Neural cell (in vitro differentiated cells): Measurements from ENCODE around the gene GUCY1A2. TPM values are rescaled to one million over a fixed set of nuclear protein-coding genes. Genes with fewer than 3 reads are reported as not detected.

ENCODE experiments used
- H2AFZ ChIP-seq: fragments of 200-600, 300-800 bp; sonication (generic), shearing (Covaris generic); 2 replicates; pipeline ENCODE4 v1.6.0; 2014; ENCODE audit warnings: low read depth, mild to moderate bottlenecking, antibody characterized with exemption, low read length, moderate library complexity
- H3F3A ChIP-seq: fragments of 200-600 bp; shearing (Covaris generic); 2 replicates; pipeline ENCODE4 v1.6.1; 2016; ENCODE audit warnings: mild to moderate bottlenecking, moderate library complexity, mixed read lengths, antibody characterized with exemption, low read length; ENCODE audit not compliant: insufficient read depth, poor library complexity, severe bottlenecking
- H3K27ac ChIP-seq: fragments of 200-600, 300-800 bp; sonication (generic), shearing (Covaris generic); 2 replicates; pipeline ENCODE4 v1.5.1; 2014; ENCODE audit warnings: mild to moderate bottlenecking, low read length, moderate library complexity
- H3K27me3 ChIP-seq: fragments of 300-800, 200-600 bp; sonication (generic), shearing (Covaris generic); 2 replicates; pipeline ENCODE4 v1.6.0; 2014; ENCODE audit warnings: mild to moderate bottlenecking, low read depth, low read length, moderate library complexity; ENCODE audit not compliant: insufficient read depth
- H3K36me3 ChIP-seq: fragments of 300-800, 200-600 bp; sonication (generic), shearing (Covaris generic); 2 replicates; pipeline ENCODE4 v1.5.1; 2014; ENCODE audit warnings: mild to moderate bottlenecking, antibody characterized with exemption, low read length, moderate library complexity; ENCODE audit not compliant: insufficient read depth
- H3K4me2 ChIP-seq: fragments of 300-800, 200-600 bp; sonication (generic), shearing (Covaris generic); 2 replicates; pipeline ENCODE4 v1.6.0; 2014; ENCODE audit warnings: mild to moderate bottlenecking, low read length
- H3K4me3 ChIP-seq: fragments of 300-800, 200-600 bp; sonication (generic), shearing (Covaris generic); 2 replicates; pipeline ENCODE4 v1.5.1; 2014; ENCODE audit warnings: mild to moderate bottlenecking, low read length, moderate library complexity
- H3K79me2 ChIP-seq: fragments of 200-600 bp; shearing (Covaris generic); replicated peaks from 2 replicates; pipeline ENCODE4 v1.6.0; 2014; ENCODE audit warnings: mild to moderate bottlenecking, low read length, moderate library complexity; ENCODE audit not compliant: insufficient read depth
- H3K9ac ChIP-seq: fragments of 300-800, 200-600 bp; sonication (generic), shearing (Covaris generic); 2 replicates; pipeline ENCODE4 v1.6.1; 2016; ENCODE audit warnings: mild to moderate bottlenecking, low read length, mixed read lengths
- H3K9me2 ChIP-seq: fragments of 200-600 bp; shearing (Covaris generic); 2 replicates; pipeline ENCODE4 v1.6.1; 2016; ENCODE audit warnings: mild to moderate bottlenecking, low read length, mixed read lengths; ENCODE audit not compliant: insufficient read depth
- H3K9me3 ChIP-seq: fragments of 200-600, 300-800 bp; sonication (generic), shearing (Covaris generic); 2 replicates; pipeline ENCODE4 v1.6.1; 2016; ENCODE audit warnings: mild to moderate bottlenecking, mixed run types, low read length, moderate library complexity, mixed read lengths
- H4K20me1 ChIP-seq: fragments of 200-600 bp; shearing (Covaris generic); 2 replicates; pipeline ENCODE4 v1.6.1; 2016; ENCODE audit warnings: mild to moderate bottlenecking, mixed run types; ENCODE audit not compliant: insufficient read depth
- CTCF ChIP-seq: fragments of 450-650 bp; IDR thresholded peaks from 2 replicates; pipeline ENCODE4 v1.5.1; 2014; ENCODE audit warnings: antibody characterized with exemption, mild to moderate bottlenecking, moderate library complexity; ENCODE audit not compliant: poor library complexity, severe bottlenecking
- EP300 ChIP-seq: fragments of 450-650 bp; conservative IDR thresholded peaks from 2 replicates; pipeline ENCODE4 v1.6.1; 2014; ENCODE audit warnings: antibody characterized with exemption, mild to moderate bottlenecking, moderate library complexity; ENCODE audit not compliant: poor library complexity, severe bottlenecking
- EZH2 ChIP-seq: fragments of 200-600, 300-800 bp; shearing (Covaris generic), sonication (generic); IDR thresholded peaks from 2 replicates; pipeline ENCODE4 v1.6.1; 2014; ENCODE audit warnings: antibody characterized with exemption, low read length, borderline replicate concordance, mild to moderate bottlenecking; ENCODE audit not compliant: insufficient read depth, poor library complexity, severe bottlenecking
- MXI1 ChIP-seq: fragments of 450-650 bp; conservative IDR thresholded peaks from 2 replicates; pipeline ENCODE4 v1.6.1; 2014; ENCODE audit warnings: antibody characterized with exemption, mild to moderate bottlenecking; ENCODE audit not compliant: poor library complexity, severe bottlenecking
- POLR2AphosphoS5 ChIP-seq: IDR thresholded peaks from 2 replicates; pipeline ENCODE4 v1.6.1; 2012
- RAD21 ChIP-seq: fragments of 450-650 bp; conservative IDR thresholded peaks from 2 replicates; pipeline ENCODE4 v1.6.1; 2014; ENCODE audit warnings: antibody characterized with exemption, mild to moderate bottlenecking, moderate library complexity
- SMC3 ChIP-seq: fragments of 450-650 bp; conservative IDR thresholded peaks from 2 replicates; pipeline ENCODE4 v1.6.1; 2014; ENCODE audit warnings: antibody characterized with exemption, mild to moderate bottlenecking, moderate library complexity; ENCODE audit not compliant: poor library complexity
- TAF1 ChIP-seq: IDR thresholded peaks from 2 replicates; pipeline ENCODE4 v1.6.1; 2012; ENCODE audit warnings: low read depth
- polyA plus RNA-seq: library from polyadenylated mRNA; depleted of rRNA; stranded (reverse); fragments of >200 nt; gene quantifications from 2 replicates; pipeline ENCODE4 v1.2.3, GENCODE V29; 2014
- TF ChIP-seq, protein P1 (sequence below): IDR thresholded peaks from 2 replicates; pipeline ENCODE4 v1.6.1; 2012; ENCODE audit warnings: borderline replicate concordance

Gene GUCY1A2
- polyA plus RNA-seq, 1 donor from 2014 or later = 5.1 TPM

- Histone ChIP-seq H2AFZ (no peak overlapping the region), H3K36me3 (no peaks in the 10 kb centered on the region), H3K9me3 (no peaks in the 10 kb centered on the region), H4K20me1 (no peaks in the 10 kb centered on the region), H3K27ac (no peak overlapping the region), H3K4me2 (no peak overlapping the region), H3K9me2 (no peaks in the 10 kb centered on the region), H3K27me3 (no peaks in the 10 kb centered on the region), H3K4me3 (no peak overlapping the region), H3K79me2 (no peaks in the 10 kb centered on the region), H3F3A (no peaks in the 10 kb centered on the region), H3K9ac (no peak overlapping the region)
- peak; percentile 26 for TF ChIP-seq CTCF
- TF ChIP-seq, protein P1, sequence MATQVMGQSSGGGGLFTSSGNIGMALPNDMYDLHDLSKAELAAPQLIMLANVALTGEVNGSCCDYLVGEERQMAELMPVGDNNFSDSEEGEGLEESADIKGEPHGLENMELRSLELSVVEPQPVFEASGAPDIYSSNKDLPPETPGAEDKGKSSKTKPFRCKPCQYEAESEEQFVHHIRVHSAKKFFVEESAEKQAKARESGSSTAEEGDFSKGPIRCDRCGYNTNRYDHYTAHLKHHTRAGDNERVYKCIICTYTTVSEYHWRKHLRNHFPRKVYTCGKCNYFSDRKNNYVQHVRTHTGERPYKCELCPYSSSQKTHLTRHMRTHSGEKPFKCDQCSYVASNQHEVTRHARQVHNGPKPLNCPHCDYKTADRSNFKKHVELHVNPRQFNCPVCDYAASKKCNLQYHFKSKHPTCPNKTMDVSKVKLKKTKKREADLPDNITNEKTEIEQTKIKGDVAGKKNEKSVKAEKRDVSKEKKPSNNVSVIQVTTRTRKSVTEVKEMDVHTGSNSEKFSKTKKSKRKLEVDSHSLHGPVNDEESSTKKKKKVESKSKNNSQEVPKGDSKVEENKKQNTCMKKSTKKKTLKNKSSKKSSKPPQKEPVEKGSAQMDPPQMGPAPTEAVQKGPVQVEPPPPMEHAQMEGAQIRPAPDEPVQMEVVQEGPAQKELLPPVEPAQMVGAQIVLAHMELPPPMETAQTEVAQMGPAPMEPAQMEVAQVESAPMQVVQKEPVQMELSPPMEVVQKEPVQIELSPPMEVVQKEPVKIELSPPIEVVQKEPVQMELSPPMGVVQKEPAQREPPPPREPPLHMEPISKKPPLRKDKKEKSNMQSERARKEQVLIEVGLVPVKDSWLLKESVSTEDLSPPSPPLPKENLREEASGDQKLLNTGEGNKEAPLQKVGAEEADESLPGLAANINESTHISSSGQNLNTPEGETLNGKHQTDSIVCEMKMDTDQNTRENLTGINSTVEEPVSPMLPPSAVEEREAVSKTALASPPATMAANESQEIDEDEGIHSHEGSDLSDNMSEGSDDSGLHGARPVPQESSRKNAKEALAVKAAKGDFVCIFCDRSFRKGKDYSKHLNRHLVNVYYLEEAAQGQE = no peak
Measured at GRCh38 chr11:106917973-106918372, 100.3 kb downstream of the GUCY1A2 start.

DNA sequence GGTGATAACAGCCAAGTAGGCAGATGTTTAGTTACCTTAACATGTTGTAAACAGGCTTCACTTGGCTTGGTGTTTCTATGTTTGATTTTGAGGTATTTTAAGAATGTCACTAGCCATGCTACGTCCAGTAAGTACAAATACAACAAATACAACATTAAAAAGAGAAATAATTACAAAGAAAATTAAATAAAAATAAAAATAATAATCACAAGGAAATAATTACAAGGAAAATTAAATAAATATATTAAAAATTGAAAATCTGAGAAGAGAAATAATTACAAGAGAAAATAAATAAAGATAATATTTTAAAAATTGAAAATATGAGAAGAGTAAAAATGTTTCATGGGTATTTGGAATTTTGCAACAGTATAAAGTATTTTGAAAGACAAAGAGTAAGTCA is 103.9 kb downstream of the GUCY1A2 start:
- H4K20me1 ChIP-seq = no peaks in the 10 kb centered on the region
- H3K4me2 ChIP-seq = no peak overlapping the region
- H3K9me3 ChIP-seq = no peaks in the 10 kb centered on the region
- no peak for TF ChIP-seq MXI1
- no peak for TF ChIP-seq TAF1
- TF ChIP-seq POLR2AphosphoS5 = no peak
- TF ChIP-seq RAD21 = no peak
- no peak for TF ChIP-seq EP300
- TF ChIP-seq, protein P1 = no peak
- TF ChIP-seq EZH2 = no peak
- no peak for TF ChIP-seq CTCF
- no peak for TF ChIP-seq SMC3
- H2AFZ ChIP-seq = no peak overlapping the region
- no peaks in the 10 kb centered on the region for H3K79me2 ChIP-seq
- H3K9ac ChIP-seq = no peak overlapping the region
- H3K36me3 ChIP-seq = no peaks in the 10 kb centered on the region
- no peaks in the 10 kb centered on the region for H3F3A ChIP-seq
- H3K4me3 ChIP-seq = no peak overlapping the region
- no peaks in the 10 kb centered on the region for H3K27me3 ChIP-seq
- H3K9me2 ChIP-seq = no peaks in the 10 kb centered on the region
- no peak overlapping the region for H3K27ac ChIP-seq
